GM18519 (cell line): ENCODE results near the gene CLPSL2.
A peak's percentile ranks its signal among the peaks of the same experiment; 100 is the strongest.
"Not testable (repeated sequence)": the region's sequence is repeated elsewhere in the genome, so short reads cannot be mapped to it uniquely, and the experiment has no call there.

Source experiments
- ATAC-seq: cut with Tn5 transposase; IDR thresholded peaks from one replicate; pipeline ENCODE4 v1.9.1; 2021; ENCODE audit warnings: mild to moderate bottlenecking, moderate library complexity; ENCODE audit not compliant: unreplicated experiment, low FRiP score

Gene CLPSL2

DNA sequence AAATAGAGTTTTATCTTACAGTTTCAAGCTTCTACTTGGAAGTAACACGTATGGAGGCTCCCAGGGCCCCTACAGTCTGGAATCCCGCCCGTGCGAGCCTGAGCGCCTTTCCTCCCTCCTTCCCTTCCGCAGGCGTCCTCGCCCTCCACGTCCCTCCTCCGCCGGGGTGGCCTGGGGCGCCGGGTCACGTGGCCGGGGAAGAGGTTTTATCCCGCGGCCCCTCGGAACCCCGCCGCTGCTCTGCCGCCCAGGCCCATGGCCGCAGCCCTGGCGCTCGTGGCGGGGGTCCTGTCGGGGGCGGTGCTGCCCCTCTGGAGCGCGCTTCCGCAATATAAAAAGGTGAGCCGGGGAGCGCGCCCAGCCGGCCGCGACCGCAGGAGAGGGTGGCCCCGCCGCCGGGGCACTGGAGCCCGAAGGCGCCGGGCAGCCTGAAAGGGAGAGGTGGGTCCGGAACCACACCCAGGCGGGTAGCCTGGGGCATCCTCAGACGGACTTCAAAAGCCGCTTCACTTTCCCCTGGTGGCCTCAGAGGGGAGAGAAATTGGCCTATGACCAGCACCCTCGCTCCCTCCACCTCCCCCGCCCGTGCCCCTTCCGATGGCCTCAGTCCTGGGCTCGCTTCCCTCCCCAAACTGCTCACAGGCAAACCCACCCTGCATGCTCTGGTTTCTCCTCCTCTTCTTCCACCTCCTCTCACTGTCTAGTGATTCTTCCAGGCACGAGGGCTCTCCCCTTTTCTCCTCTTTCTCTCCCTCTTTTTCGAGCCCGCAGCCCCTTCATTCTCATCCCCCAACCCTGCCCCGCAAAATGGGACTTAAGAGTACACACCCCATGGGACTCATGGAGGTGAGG lies at the start of gene CLPSL2:
Gene CLPSL2, plus strand, starts transcription at position 235 of the 852 bp plus-strand sequence. Its CDS starts 21 bp downstream, at position 256.
- ATAC-seq: no peak

DNA sequence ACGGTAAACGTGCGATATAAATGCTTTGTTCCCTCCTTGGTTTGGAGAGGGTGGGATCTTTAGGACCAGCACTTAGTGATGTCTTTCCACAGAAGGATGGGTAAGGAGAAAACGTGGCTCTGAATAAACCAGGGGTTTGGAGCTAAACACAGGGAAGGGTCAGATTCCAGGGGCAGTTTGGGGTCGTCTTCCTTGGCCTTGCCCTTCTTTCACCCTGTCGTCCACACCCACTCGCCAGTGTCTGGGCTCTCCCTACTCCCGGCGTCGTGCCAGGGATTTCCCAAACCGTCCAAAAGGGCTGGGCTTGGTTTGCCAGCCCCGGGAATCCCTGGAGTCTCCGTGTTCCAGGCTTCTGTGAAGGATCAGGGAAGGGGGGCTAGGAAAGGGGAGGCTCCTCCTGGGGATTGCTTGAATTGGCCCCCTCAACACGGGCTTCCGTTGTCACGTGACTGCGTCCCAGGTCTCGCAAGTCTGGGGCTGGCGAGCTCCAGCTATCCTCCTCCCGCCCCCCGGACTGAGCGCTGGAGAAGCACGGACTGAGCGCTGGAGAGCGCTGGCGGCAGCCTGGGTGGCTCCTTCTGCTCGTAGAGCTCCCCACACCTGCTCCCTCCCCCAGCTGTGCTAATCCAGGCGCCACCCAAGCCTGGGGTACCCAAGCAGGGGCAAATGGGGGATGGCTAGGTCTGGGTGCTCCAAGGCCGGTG lies 49.0 kb upstream of the CLPSL2 start:
- ATAC-seq: no peak

DNA sequence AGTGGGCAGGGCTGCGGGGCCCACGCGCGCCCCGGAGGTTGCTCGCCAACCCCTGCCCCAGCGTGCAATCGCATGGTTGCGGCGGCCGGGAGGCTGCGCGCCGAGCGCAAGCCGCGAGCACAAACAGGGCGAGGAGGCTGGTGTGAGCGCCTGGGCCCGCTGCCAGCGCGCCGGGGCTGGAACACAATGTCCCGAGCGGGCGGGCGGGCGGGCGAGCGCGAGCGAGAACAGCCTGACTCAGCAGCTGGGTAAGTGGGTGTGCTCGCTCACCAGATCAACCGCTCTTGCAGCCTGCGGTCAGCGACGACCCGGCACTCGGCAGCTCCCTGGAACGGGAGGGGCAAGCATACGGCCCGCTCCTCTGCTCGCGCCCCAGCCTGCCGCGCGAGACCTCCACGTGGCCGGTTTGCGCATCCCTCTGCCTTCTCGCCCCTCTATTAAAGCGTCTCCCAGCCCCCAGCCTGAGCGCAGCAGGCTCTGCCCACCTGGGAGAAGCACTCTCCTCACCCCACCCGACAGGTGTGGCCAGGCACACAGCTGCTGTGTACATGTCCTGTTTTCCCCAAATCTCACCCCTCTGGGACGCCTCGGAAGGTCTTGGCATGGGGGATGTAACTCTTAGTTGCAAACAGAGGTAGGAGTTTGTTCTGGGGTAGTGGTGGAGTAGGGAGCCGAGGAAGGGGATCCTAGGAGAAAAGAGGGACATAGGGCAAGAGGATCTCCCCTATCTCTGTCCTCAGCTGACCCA lies 48.3 kb upstream of the CLPSL2 start:
- ATAC-seq: no peak

DNA sequence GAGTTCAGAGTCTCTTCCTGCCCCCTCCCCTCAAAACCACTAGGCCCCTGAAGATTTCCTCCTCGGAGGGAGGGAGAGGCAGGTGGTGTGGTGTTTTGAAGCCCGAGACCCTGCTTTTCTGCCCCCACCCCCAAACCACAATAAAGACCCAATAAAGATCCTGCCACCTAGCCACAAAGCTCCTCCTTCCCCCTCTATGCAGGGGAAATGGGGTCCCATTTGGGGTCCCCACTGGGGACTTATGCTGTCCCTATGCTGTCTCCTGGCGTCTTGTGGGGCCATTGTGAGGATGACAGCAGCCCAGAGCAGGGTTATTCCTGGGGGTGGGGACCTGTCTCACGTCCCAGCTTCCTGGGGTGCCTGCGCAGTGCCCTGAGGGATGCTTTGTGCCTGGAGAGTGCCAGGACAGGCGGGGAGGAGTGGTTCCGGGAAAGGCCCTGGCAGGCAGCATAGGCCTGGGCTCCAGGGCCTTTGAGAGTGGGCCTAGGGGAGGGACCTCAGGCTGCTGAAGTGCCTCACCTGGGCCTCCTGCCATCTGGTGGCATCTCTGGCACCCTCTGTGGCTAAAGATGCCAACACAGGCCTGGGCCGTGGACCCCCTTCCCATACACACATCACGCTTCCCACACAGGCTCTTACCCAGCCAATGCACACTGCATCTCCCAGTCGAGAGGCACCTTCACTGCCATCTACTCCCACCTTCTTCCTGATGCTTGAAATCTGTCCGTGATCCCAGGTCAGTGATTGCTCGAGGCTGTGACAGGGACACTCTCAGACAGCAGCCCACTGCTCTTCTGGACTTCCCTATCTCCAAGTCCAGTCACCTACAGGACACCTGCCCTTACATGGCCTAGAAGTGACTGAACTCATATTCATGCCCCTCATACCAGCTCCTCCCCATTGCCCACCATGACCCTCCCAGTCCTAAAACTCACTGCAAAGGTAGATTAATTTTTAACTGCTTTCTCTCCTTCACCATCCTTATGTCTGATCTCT lies 47.4 kb upstream of the CLPSL2 start:
- ATAC-seq: no peak

DNA sequence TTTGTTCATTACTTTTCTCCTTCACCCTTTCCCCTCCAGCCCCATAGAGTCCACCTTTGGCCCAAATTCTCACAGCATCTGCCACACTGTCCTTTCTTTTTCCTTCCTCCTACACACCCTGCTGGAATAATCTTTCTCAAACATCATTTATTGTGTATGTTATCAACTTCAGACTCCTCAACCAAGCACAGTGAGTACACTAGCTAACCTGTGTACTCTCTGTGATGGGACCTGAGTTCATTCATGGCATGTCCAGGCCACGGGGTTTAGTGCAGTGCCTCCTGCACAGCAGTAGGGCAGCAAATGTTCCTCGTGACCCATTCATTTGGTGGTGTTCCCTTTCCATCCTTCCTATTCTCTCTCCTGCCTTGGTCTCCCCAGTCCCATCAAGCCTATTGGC lies 46.7 kb upstream of the CLPSL2 start:
- no peak for ATAC-seq

DNA sequence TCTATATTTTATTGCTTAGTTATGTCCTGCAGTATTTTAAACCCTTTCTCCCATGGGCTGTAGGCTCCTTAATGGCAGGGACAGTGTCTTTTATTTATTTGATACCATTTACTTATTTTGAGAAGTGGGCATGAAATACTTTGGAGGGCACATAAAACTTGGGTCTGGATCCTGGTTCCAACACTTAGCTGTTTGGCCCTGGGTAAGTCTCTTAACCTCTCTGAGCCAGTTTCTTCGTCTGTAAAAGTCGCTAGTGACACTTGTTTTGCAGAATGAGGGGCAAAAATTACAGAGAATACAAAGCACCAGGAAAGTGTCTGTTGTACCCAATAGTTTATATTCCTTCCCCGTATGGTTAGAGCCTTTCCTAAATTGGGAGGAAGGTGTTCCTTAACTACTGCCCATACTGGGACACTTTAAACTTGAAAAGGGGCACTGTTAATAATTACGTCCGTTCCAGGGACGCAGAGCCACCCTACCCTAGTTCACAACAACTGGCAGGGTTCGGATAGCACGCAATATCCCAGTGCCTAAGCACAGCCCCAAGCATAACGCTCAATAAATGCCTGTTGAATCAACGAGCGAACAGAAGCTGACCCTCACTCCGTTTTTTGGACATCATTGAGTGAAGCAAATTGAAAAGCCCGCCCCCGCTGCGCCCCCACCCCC lies 45.5 kb upstream of the CLPSL2 start:
- ATAC-seq: no peak

DNA sequence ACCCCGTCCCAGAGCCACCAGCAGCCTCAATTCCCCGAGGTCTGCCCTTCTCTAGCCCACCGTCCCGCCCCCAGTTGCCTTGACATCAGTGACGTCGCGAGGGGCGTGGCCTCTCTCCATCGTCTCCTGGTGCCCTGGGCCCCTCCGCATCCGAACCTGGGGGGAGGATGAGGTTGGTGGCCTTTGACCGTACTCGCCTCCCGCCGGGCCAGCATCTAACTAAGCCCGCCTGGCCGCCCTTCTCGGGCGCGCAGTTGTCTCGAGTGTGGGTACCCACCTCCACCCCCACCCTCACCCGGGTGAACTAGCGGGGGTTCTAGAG lies 45.0 kb upstream of the CLPSL2 start:
- peak; percentile 27 for ATAC-seq

DNA sequence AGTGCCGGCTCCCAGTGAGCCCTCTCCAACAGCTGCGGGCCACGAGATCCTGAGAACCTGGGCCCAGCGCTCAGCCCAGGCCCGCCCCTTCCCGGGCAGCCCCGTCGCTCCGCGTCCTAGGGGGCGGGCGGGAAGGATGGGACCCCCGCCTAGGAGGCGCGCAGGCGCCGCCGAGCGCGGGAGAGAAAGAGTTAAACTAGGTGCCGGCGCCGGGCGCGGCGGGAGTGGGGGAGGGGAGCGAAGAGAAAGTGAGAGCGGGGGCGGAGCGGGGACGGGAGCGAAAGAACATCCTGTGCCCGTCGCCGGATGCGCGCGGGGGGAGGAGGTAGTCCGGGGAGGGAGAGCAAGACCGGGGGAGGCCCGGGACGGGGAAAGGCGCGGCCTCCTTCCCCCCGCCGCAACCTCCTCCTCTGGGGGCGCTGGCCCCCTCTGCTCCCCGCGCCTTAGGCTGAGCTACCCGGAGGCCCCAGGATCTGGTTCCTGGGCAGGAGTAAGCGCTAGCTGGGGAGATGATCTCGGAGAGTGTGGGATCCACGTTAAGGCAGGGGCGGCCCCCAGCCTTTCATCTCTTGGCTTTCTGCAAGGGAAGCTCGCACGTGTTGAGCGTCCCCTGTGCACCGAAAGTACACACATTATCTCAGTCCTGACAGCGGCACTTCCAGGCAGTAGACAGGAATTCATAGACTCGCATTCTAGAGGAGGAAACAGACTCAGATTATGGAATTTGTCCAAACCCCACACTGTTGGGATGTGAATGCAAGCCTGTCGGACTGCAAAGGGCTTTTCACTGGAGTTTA lies 44.5 kb upstream of the CLPSL2 start:
- ATAC-seq: peak; percentile 33

DNA sequence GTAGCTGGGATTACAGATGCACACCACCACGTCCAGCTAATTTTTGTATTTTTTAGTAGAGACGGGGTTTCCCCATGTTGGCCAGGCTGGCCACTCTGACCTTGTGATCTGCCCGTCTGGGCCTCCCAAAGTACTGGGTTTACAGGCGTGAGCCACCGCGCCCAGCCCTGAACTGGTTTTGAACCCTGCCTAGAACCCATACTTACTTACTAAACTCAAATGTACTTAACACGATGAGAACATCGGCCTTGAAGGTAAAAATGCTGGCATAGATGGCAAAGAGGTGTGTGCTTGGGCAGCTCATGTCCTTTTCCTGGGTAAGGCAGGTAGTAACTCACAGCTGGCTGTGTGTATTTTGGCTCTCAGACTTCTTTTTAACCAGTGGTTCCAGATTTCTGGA lies 42.8 kb upstream of the CLPSL2 start:
- no peak for ATAC-seq

DNA sequence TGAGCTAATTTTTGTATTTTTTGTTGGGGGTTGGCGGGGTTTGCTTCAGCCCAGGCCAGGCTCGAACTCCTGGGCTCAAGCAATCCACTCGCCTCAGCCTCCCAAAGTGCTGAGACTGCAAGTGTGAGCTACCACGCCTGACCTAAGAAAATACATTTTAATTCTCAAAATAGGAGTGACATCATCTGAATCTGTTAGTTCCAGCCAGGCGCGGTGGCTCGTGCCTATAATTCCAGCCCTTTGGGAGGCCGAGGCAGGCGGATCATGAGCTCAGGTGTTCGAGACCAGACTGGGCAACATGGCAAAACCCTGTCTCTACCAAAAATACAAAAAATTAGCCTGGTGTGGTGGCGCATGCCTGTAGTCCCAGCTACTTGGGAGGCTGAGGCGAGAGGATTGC lies 42.1 kb upstream of the CLPSL2 start:
- ATAC-seq: not testable (repeated sequence)

DNA sequence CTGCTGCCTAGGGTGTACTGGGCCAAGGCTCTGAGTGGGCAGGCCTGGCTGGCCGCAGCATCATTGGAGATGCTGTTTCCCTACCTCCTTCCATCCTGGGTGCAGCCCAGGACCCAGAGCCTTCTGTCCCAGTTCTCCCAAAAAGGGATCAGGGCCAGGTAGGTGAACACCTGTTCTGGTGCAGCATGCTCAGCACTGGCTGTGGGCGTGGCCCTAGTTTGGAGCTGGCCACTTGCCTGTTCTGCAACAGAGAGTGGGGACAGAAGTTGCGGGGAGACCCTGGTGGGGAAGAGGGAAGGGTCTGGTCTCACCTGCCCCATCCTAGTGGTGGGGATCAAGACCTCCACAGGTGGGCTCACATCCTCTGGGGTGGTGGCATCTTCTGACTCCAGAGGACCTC lies 40.9 kb upstream of the CLPSL2 start:
- no peak for ATAC-seq

GRCh38 chr6:35736253-35736894 lies 40.0 kb upstream of the CLPSL2 start:
- ATAC-seq: no peak

- ATAC-seq: no peak
These were observed 39.4 kb upstream of the CLPSL2 start, which contains the start of gene ARMC12 for GRCh38 chr6:35736982-35737412. ARMC12 (plus strand) TSS chr6:35737032; CDS start chr6:35737109, 77 bp downstream.

- no peak for ATAC-seq
These were observed 38.8 kb upstream of the CLPSL2 start for GRCh38 chr6:35737413-35738211.

- no peak for ATAC-seq
These were observed 36.5 kb upstream of the CLPSL2 start for GRCh38 chr6:35739645-35740524.

DNA sequence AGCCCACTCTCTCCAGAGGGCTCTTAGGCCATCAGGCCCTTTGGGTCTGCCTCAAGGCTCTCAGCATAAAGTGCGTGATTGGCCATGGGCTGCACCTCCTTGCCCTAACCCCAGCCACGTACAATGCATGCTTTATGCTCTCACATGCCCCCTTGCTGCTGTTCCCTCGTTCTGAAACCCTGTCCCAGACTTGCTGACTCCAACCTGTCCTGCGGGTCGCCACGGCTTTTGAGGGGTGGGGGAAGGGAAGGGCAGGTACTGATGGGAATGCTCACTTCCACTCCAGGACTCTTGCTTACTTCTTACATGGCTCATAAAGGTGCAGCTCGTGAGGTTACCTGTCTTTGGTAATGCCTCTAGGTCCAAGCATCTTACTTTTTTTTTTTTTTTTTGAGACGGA lies 33.6 kb upstream of the CLPSL2 start:
- ATAC-seq: no peak
